ENCODE data around the gene LTN1. TPM values are rescaled to one million over a fixed set of nuclear protein-coding genes. Genes with fewer than 3 reads are reported as not detected.

Gene LTN1
- total RNA-seq, 1 experiment from 2014 or later: 23.9 TPM

DNA sequence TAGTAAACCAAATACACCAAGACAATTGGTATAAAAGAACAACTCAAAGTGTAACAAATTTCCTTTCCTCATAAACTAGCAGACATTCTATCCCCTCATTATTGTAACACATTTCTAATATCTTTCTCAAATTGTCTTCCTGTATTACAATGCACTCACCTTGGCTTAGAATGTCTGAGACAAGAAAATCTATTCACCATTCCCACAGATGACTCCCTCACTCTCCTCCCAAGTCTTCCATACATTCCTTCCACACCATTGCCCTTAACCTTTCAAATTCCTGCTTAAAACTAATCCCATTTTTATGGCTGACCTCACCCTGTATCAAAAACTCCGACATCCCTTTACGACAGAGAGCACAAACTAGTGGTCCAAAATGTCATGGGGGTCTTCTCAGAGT, 56.0 kb downstream of the LTN1 start:
- DNase-seq: no peak

More for the DNA sequence above, 56.0 kb downstream of the LTN1 start:
- no peaks in the 10 kb centered on the region for H3K4me1 Mint-ChIP-seq
- Histone ChIP-seq H4K20me1 (ENCODE audit: control insufficient read depth, insufficient read depth, insufficient read length) (no peaks in the 10 kb centered on the region), H3K18ac (ENCODE audit: insufficient read length, low read depth, low read length) (no peak overlapping the region), H3K79me2 (ENCODE audit: insufficient read depth, low read length) (no peaks in the 10 kb centered on the region), H3K14ac (ENCODE audit: insufficient read depth, low read length) (no peak overlapping the region), H4K5ac (ENCODE audit: insufficient read length, low read depth, low read length) (no peak overlapping the region), H3K9ac (ENCODE audit: extremely low read depth, insufficient read length, low read length) (no peak overlapping the region), H2BK15ac (ENCODE audit: low read depth, low read length) (no peak overlapping the region), H2BK120ac (ENCODE audit: low read depth, low read length, poor library complexity, severe bottlenecking) (no peak overlapping the region), H4K91ac (ENCODE audit: insufficient read length, low read depth, low read length) (no peak overlapping the region), H3K9me3 (ENCODE audit: control insufficient read depth, low read depth, low read length) (no peaks in the 10 kb centered on the region), H3K56ac (ENCODE audit: insufficient read length, low read depth, low read length) (no peak overlapping the region), H3K79me1 (ENCODE audit: insufficient read depth, low read depth, low read length, poor library complexity, severe bottlenecking) (no peaks in the 10 kb centered on the region), H2BK20ac (ENCODE audit: low read depth, low read length, poor library complexity, severe bottlenecking) (no peak overlapping the region), H3T11ph (ENCODE audit: low read length) (no peak overlapping the region), H4K8ac (replicated peaks; ENCODE audit: insufficient read length, low read depth, low read length) (no peak overlapping the region), H3K4ac (ENCODE audit: low read depth, low read length) (no peak overlapping the region), H2AFZ (ENCODE audit: low read length) (no peak overlapping the region), H2BK5ac (ENCODE audit: insufficient read length, low read length) (no peak overlapping the region), H3K4me2 (ENCODE audit: insufficient read depth, insufficient read length, low read length) (no peak overlapping the region), H2AK5ac (ENCODE audit: insufficient read length, low read length) (no peak overlapping the region), H3K23ac (ENCODE audit: insufficient read length, low read depth, low read length) (no peak overlapping the region), H3K27me3 (ENCODE audit: insufficient read depth, low read length) (no peaks in the 10 kb centered on the region), H3K4me1 (ENCODE audit: insufficient read depth, low read length) (no peaks in the 10 kb centered on the region), H3K27ac (ENCODE audit: insufficient read length, low read depth, low read length) (no peak overlapping the region), H2BK12ac (ENCODE audit: insufficient read length, low read depth, low read length) (no peak overlapping the region), H3K23me2 (ENCODE audit: insufficient read length, low read depth, low read length, poor library complexity, severe bottlenecking) (no peaks in the 10 kb centered on the region)
- no peak overlapping the region for H3K4me3 Mint-ChIP-seq
- no peaks in the 10 kb centered on the region for H3K27me3 Mint-ChIP-seq (ENCODE audit: low read depth)
- WGBS (ENCODE audit: extremely low coverage, insufficient read length, low lambda C conversion rate): no CpG with 5 or more reads among the region's 2 CpGs
- TF ChIP-seq, protein P1, sequence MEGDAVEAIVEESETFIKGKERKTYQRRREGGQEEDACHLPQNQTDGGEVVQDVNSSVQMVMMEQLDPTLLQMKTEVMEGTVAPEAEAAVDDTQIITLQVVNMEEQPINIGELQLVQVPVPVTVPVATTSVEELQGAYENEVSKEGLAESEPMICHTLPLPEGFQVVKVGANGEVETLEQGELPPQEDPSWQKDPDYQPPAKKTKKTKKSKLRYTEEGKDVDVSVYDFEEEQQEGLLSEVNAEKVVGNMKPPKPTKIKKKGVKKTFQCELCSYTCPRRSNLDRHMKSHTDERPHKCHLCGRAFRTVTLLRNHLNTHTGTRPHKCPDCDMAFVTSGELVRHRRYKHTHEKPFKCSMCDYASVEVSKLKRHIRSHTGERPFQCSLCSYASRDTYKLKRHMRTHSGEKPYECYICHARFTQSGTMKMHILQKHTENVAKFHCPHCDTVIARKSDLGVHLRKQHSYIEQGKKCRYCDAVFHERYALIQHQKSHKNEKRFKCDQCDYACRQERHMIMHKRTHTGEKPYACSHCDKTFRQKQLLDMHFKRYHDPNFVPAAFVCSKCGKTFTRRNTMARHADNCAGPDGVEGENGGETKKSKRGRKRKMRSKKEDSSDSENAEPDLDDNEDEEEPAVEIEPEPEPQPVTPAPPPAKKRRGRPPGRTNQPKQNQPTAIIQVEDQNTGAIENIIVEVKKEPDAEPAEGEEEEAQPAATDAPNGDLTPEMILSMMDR (conservative IDR thresholded peaks at IDR 0.05): no peak
- peaks cover 6 to 25% (median 14%) of the 10 kb centered on the region in 3 experiments; a peak in 6 of 7 replicates for H3K36me3 Mint-ChIP-seq (ENCODE audit: insufficient read depth in 1 of 3, low read depth in 3 of 3)
- no peak overlapping the region for H3K27ac Mint-ChIP-seq
- H3K9me3 Mint-ChIP-seq: no peaks in the 10 kb centered on the region

Data from H9 (cell line).